ENCODE measurements around the gene SFT2D3. TPM values are rescaled to one million over a fixed set of nuclear protein-coding genes. Genes with fewer than 3 reads are reported as not detected.

Gene SFT2D3
- total and polyA plus RNA-seq, 9 of the 15 experiments (the other 6 are each of a cell fraction or from before 2014, with no cell fraction given), result 7.5 to 9.9 (median 8.9) TPM; not detected in 2

GRCh38 chr2:127701193-127701650 lies at the start of gene SFT2D3 (continued):
- TF ChIP-seq MBD1 (CRISPR knock-in tag; IDR thresholded peaks at IDR 0.05) (no peak), COPS2 (conservative IDR thresholded peaks at IDR 0.05) (no peak), PHB (CRISPR knock-in tag; IDR thresholded peaks at IDR 0.05) (no peak), ZBTB5 (IDR thresholded peaks at IDR 0.05) (no peak), ZNF695 (CRISPR knock-in tag; IDR thresholded peaks at IDR 0.05) (no peak), REST (IDR thresholded peaks at IDR 0.05; ENCODE audit: borderline replicate concordance) (no peak), REST (CRISPR knock-in tag; IDR thresholded peaks at IDR 0.05; ENCODE audit: low read depth) (0 out of 2 replicates have a peak, but pooled peaks have one; percentile 19), ZBTB49 (CRISPR knock-in tag; IDR thresholded peaks at IDR 0.05; ENCODE audit: borderline replicate concordance) (no peak), GATAD2B (IDR thresholded peaks at IDR 0.05; ENCODE audit: borderline replicate concordance) (no peak; the same call in 1 of the 2 replicates)
- TF ChIP-seq, protein P1, sequence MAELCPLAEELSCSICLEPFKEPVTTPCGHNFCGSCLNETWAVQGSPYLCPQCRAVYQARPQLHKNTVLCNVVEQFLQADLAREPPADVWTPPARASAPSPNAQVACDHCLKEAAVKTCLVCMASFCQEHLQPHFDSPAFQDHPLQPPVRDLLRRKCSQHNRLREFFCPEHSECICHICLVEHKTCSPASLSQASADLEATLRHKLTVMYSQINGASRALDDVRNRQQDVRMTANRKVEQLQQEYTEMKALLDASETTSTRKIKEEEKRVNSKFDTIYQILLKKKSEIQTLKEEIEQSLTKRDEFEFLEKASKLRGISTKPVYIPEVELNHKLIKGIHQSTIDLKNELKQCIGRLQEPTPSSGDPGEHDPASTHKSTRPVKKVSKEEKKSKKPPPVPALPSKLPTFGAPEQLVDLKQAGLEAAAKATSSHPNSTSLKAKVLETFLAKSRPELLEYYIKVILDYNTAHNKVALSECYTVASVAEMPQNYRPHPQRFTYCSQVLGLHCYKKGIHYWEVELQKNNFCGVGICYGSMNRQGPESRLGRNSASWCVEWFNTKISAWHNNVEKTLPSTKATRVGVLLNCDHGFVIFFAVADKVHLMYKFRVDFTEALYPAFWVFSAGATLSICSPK (IDR thresholded peaks at IDR 0.05; ENCODE audit: borderline replicate concordance), result no peak

All from K562 (cell line).